Measurements from ENCODE around the gene ITGA1. TPM values are rescaled to one million over a fixed set of nuclear protein-coding genes. Genes with fewer than 3 reads are reported as not detected.

The ITGA1 gene
- total and polyA plus RNA-seq, 2 of the 8 experiments (the other 6 are each of a cell fraction or from before 2014, with no cell fraction given) = 2.3 to 9.0 TPM

GRCh38 chr5:52994266-52994665 lies 206.6 kb downstream of the ITGA1 start:
- Histone ChIP-seq H3K79me2 (ENCODE audit: control insufficient read depth in 1 of 2, insufficient read depth in 2 of 2, low read length in 2 of 2) (no peaks in the 10 kb centered on the region), H2BK5ac (ENCODE audit: low read depth, low read length) (no peak overlapping the region), H4K91ac (replicated peaks; ENCODE audit: insufficient read length, low read length) (no peak overlapping the region), H3K23me2 (ENCODE audit: low read depth, low read length) (peaks cover 9% of the 10 kb centered on the region), H2AK5ac (ENCODE audit: low read depth, low read length) (no peak overlapping the region), H3K36me3 (ENCODE audit: control insufficient read depth in 2 of 4, insufficient read depth in 4 of 4, low read length in 3 of 4) (no peaks in the 10 kb centered on the region; a peak in 1 of 8 replicates), H3K4me2 (ENCODE audit: insufficient read depth in 1 of 2, low read depth in 2 of 2, low read length in 2 of 2) (no peak overlapping the region), H2AFZ (ENCODE audit: low read length) (no peak overlapping the region), H3K4me1 (replicated peaks in 1 of 4; ENCODE audit: control insufficient read depth in 3 of 4, insufficient read depth in 4 of 4, low read length in 3 of 4) (no peaks in the 10 kb centered on the region), H3K79me1 (ENCODE audit: low read depth, low read length) (no peaks in the 10 kb centered on the region), H3K27ac (ENCODE audit: low read depth, low read length) (no peak overlapping the region), H3K9me3 (ENCODE audit: insufficient read depth in 2 of 2, low read depth in 1 of 2, low read length in 1 of 2) (no peaks in the 10 kb centered on the region), H3K4ac (replicated peaks; ENCODE audit: insufficient read length, low read depth, low read length) (no peak overlapping the region), H3K4me3 (ENCODE audit: extremely low read depth in 1 of 4, insufficient read depth in 2 of 4, low read depth in 3 of 4, low read length in 4 of 4) (no peak overlapping the region), H3K14ac (ENCODE audit: insufficient read length) (no peak overlapping the region), H2BK20ac (ENCODE audit: low read length) (no peak overlapping the region), H4K20me1 (replicated peaks in 1 of 2; ENCODE audit: control insufficient read depth in 1 of 2, insufficient read depth in 2 of 2, low read length in 2 of 2) (no peaks in the 10 kb centered on the region), H2BK12ac (ENCODE audit: low read depth, low read length) (no peak overlapping the region), H4K8ac (ENCODE audit: extremely low read depth, insufficient read depth, low read length) (no peak overlapping the region), H3K9ac (replicated peaks in 1 of 4; ENCODE audit: extremely low read depth in 1 of 4, low read depth in 3 of 4, low read length in 3 of 4) (no peak overlapping the region), H3K56ac (replicated peaks; ENCODE audit: insufficient read length, low read depth, low read length) (no peak overlapping the region), H3K18ac (ENCODE audit: extremely low read depth, low read length) (no peak overlapping the region), H2BK120ac (replicated peaks; ENCODE audit: low read depth, low read length) (no peak overlapping the region), H4K5ac (ENCODE audit: insufficient read length, low read depth, low read length) (no peak overlapping the region), H3K23ac (ENCODE audit: insufficient read length) (no peak overlapping the region), H3K27me3 (replicated peaks in 1 of 4; ENCODE audit: control insufficient read depth in 3 of 4, extremely low read depth in 1 of 4, insufficient read depth in 3 of 4, low read length in 3 of 4) (peaks cover 0 to 4% (median under 1%) of the 10 kb centered on the region in 4 experiments; a peak in 2 of 7 replicates), H2BK15ac (ENCODE audit: low read length) (no peak overlapping the region)
- ChIA-PET CTCF (ENCODE audit: partially characterized antibody) (interaction anchor here (0.6 to 1.5 kb wide), 4 partner anchors 13 to 122 kb away, joined by 3 to 4 read pairs (median 3); no protein-coding TSS in a partner anchor), POLR2A (ENCODE audit: partially characterized antibody) (no interaction called here)
- FAIRE-seq (no peak), DNase-seq (ENCODE audit: low read depth in 1 of 2, low spot score in 2 of 2) (no peak)
- WGBS, 2 experiments (ENCODE audit: extremely low coverage in 1 of 2, insufficient coverage in 1 of 2, insufficient read length in 1 of 2, insufficient replicate concordance in 2 of 2, low coverage in 1 of 2, low lambda C conversion rate in 2 of 2, missing lambda C conversion rate in 1 of 2) = 100% methylated on average over 1 of the region's 1 CpG; no CpG with 5 or more reads in 1 of the 2 experiments
- no peak for TF ChIP-seq TCF12 (IDR thresholded peaks at IDR 0.05; ENCODE audit: low read depth, low read length)
- no peak for TF ChIP-seq SP2 (IDR thresholded peaks at IDR 0.05; ENCODE audit: low read length)
- no peak for TF ChIP-seq JUND (IDR thresholded peaks at IDR 0.05; ENCODE audit: low read length)
- TF ChIP-seq FOSL1 (IDR thresholded peaks at IDR 0.05; ENCODE audit: insufficient read depth, low read depth, low read length) = no peak
- TF ChIP-seq TEAD4 (IDR thresholded peaks at IDR 0.05; ENCODE audit: low read depth, low read length) = no peak
- TF ChIP-seq POLR2AphosphoS5 (IDR thresholded peaks at IDR 0.05; ENCODE audit: low read depth, low read length) = no peak
- no peak for TF ChIP-seq TBP (IDR thresholded peaks at IDR 0.05; ENCODE audit: low read depth, low read length)
- TF ChIP-seq EP300 (IDR thresholded peaks at IDR 0.05; ENCODE audit: borderline replicate concordance in 1 of 2, low read depth in 2 of 2, low read length in 2 of 2) = no peak
- TF ChIP-seq SIRT6 (IDR thresholded peaks at IDR 0.05; ENCODE audit: low read length) = no peak
- TF ChIP-seq, protein P1, sequence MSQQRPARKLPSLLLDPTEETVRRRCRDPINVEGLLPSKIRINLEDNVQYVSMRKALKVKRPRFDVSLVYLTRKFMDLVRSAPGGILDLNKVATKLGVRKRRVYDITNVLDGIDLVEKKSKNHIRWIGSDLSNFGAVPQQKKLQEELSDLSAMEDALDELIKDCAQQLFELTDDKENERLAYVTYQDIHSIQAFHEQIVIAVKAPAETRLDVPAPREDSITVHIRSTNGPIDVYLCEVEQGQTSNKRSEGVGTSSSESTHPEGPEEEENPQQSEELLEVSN (IDR thresholded peaks at IDR 0.05) = no peak
- no peak for TF ChIP-seq ZNF274 (IDR thresholded peaks at IDR 0.05; ENCODE audit: borderline replicate concordance, extremely low read depth, low read length)
